H1 (cell line): ENCODE measurements around the gene ETV1. TPM values are rescaled to one million over a fixed set of nuclear protein-coding genes. Genes with fewer than 3 reads are reported as not detected.

Experiments
- CTCF ChIA-PET: fragments of 300-600 bp; sonication (Branson Sonifier 250); formaldehyde crosslinking; loops from one replicate; lab custom pipeline; 2021; ENCODE audit not compliant: partially characterized antibody; lab: Charles Lee
- POLR2A ChIA-PET: fragments of 300-600 bp; sonication (Branson Sonifier 250); formaldehyde crosslinking; loops from one replicate; lab custom pipeline; 2021; ENCODE audit warnings: inconsistent platforms; ENCODE audit not compliant: partially characterized antibody; lab: Charles Lee
- DNase-seq, 2 experiments: peaks; one replicate each; pipeline versions ENCODE4 v3.0.0 to v3.0.0-alpha.2; 2010 to 2022; ENCODE audit warnings: low spot score in 2 of 2, low read depth in 1 of 2, mixed read lengths in 1 of 2
- FAIRE-seq: peaks from 2 replicates; lab custom pipeline; 2011; peaks lifted over from hg19 to GRCh38; lab: Jason Lieb, UNC
- H2AFZ ChIP-seq: 2 replicates; pipeline ENCODE4 v1.8.1; 2012; ENCODE audit warnings: low read length, inconsistent platforms
- H2AK5ac ChIP-seq: 2 replicates; pipeline ENCODE4 v1.6.1; 2013; ENCODE audit warnings: low read depth, low read length
- H2BK120ac ChIP-seq: replicated peaks from 2 replicates; pipeline ENCODE3; 2013; ENCODE audit warnings: low read depth, low read length, inconsistent platforms
- H2BK12ac ChIP-seq: 2 replicates; pipeline ENCODE4 v1.6.1; 2013; ENCODE audit warnings: low read depth, low read length
- H2BK15ac ChIP-seq: 2 replicates; pipeline ENCODE4 v1.6.1; 2013; ENCODE audit warnings: low read length
- H2BK20ac ChIP-seq: 2 replicates; pipeline ENCODE4 v1.6.1; 2013; ENCODE audit warnings: low read length
- H2BK5ac ChIP-seq: 2 replicates; pipeline ENCODE4 v1.6.1; 2013; ENCODE audit warnings: low read depth, low read length
- H3K14ac ChIP-seq: 2 replicates; pipeline ENCODE4 v1.6.1; 2013; ENCODE audit warnings: inconsistent platforms; ENCODE audit not compliant: insufficient read length
- H3K18ac ChIP-seq: 2 replicates; pipeline ENCODE4 v1.6.1; 2013; ENCODE audit warnings: low read length; ENCODE audit errors: extremely low read depth
- H3K23ac ChIP-seq: 2 replicates; pipeline ENCODE4 v1.6.1; 2013; ENCODE audit warnings: inconsistent platforms; ENCODE audit not compliant: insufficient read length
- H3K23me2 ChIP-seq: 2 replicates; pipeline ENCODE4 v1.6.1; 2013; ENCODE audit warnings: low read depth, low read length
- H3K27ac ChIP-seq: 2 replicates; pipeline ENCODE4 v1.6.1; 2011; ENCODE audit warnings: low read depth, low read length, inconsistent platforms
- H3K27me3 ChIP-seq, 4 experiments: replicated peaks in 1 of 4; 1 replicate in 1 of 4; 2 replicates in 3 of 4; pipeline versions ENCODE4 v1.6.1 to v1.8.1; 2011 to 2013; ENCODE audit warnings: low read length in 3 of 4, mild to moderate bottlenecking in 3 of 4, inconsistent platforms in 2 of 4, mixed read lengths in 2 of 4, moderate library complexity in 1 of 4; ENCODE audit not compliant: control insufficient read depth in 3 of 4, insufficient read depth in 3 of 4; ENCODE audit errors: extremely low read depth in 1 of 4
- H3K36me3 ChIP-seq, 4 experiments: 2 replicates each; pipeline versions ENCODE4 v1.6.1 to v1.8.1; 2011 to 2013; ENCODE audit warnings: mild to moderate bottlenecking in 4 of 4, low read length in 3 of 4, moderate library complexity in 2 of 4, control low read depth in 1 of 4, inconsistent platforms in 1 of 4; ENCODE audit not compliant: insufficient read depth in 4 of 4, control insufficient read depth in 2 of 4
- H3K4ac ChIP-seq: replicated peaks from 2 replicates; pipeline ENCODE3; 2013; ENCODE audit warnings: low read length, low read depth, mixed read lengths, inconsistent platforms; ENCODE audit not compliant: insufficient read length
- H3K4me1 ChIP-seq, 4 experiments: replicated peaks in 1 of 4; 1 replicate in 1 of 4; 2 replicates in 3 of 4; pipeline versions ENCODE4 v1.6.1 to v1.8.1; 2011 to 2013; ENCODE audit warnings: low read length in 3 of 4, inconsistent platforms in 2 of 4, mixed read lengths in 1 of 4; ENCODE audit not compliant: insufficient read depth in 4 of 4, control insufficient read depth in 3 of 4
- H3K4me2 ChIP-seq, 2 experiments: 2 replicates each; pipeline versions ENCODE4 v1.6.1 to v1.8.1; 2011 to 2013; ENCODE audit warnings: low read depth in 2 of 2, low read length in 2 of 2, control low read depth in 1 of 2, inconsistent platforms in 1 of 2, mild to moderate bottlenecking in 1 of 2; ENCODE audit not compliant: insufficient read depth in 1 of 2
- H3K4me3 ChIP-seq, 4 experiments: fragments of 200-600, 300-600 bp in 1 of 4; sonication (generic), shearing (Covaris generic), sonication (Bioruptor Twin) in 1 of 4; 2 replicates each; pipeline versions ENCODE4 v1.5.1 to v1.8.1; 2011 to 2016; ENCODE audit warnings: low read length in 4 of 4, low read depth in 3 of 4, control low read depth in 2 of 4, inconsistent platforms in 2 of 4, mild to moderate bottlenecking in 2 of 4, mixed read lengths in 1 of 4, moderate library complexity in 1 of 4; ENCODE audit not compliant: insufficient read depth in 2 of 4; ENCODE audit errors: extremely low read depth in 1 of 4
- H3K56ac ChIP-seq: replicated peaks from 2 replicates; pipeline ENCODE3; 2013; ENCODE audit warnings: low read depth, mild to moderate bottlenecking, mixed read lengths, low read length, inconsistent platforms; ENCODE audit not compliant: insufficient read length
- H3K79me1 ChIP-seq: 2 replicates; pipeline ENCODE4 v1.6.1; 2013; ENCODE audit warnings: low read depth, low read length, control low read depth
- H3K79me2 ChIP-seq, 2 experiments: 2 replicates each; pipeline versions ENCODE4 v1.6.1 to v1.8.1; 2012 to 2013; ENCODE audit warnings: low read length in 2 of 2, mild to moderate bottlenecking in 2 of 2, inconsistent platforms in 1 of 2; ENCODE audit not compliant: insufficient read depth in 2 of 2, control insufficient read depth in 1 of 2
- H3K9ac ChIP-seq, 4 experiments: replicated peaks in 1 of 4; 1 replicate in 1 of 4; 2 replicates in 3 of 4; pipeline versions ENCODE4 v1.6.1 to v1.8.1; 2011 to 2013; ENCODE audit warnings: low read depth in 3 of 4, low read length in 3 of 4, control low read depth in 2 of 4, mild to moderate bottlenecking in 2 of 4, moderate library complexity in 2 of 4, inconsistent platforms in 1 of 4; ENCODE audit errors: extremely low read depth in 1 of 4
- H3K9me3 ChIP-seq, 2 experiments: 2 replicates each; pipeline versions ENCODE4 v1.6.1 to v1.8.1; 2012 to 2013; ENCODE audit warnings: mild to moderate bottlenecking in 2 of 2, moderate library complexity in 2 of 2, control low read depth in 1 of 2, inconsistent platforms in 1 of 2, low read depth in 1 of 2, low read length in 1 of 2, mixed read lengths in 1 of 2; ENCODE audit not compliant: insufficient read depth in 2 of 2
- H4K20me1 ChIP-seq, 2 experiments: replicated peaks in 1 of 2; 2 replicates each; pipeline versions ENCODE3 to v1.8.1; 2011 to 2013; ENCODE audit warnings: inconsistent platforms in 2 of 2, low read length in 2 of 2, mild to moderate bottlenecking in 1 of 2; ENCODE audit not compliant: insufficient read depth in 2 of 2, control insufficient read depth in 1 of 2
- H4K5ac ChIP-seq: 2 replicates; pipeline ENCODE4 v1.6.1; 2013; ENCODE audit warnings: low read length, low read depth, mixed read lengths, inconsistent platforms; ENCODE audit not compliant: insufficient read length
- H4K8ac ChIP-seq: 2 replicates; pipeline ENCODE4 v1.8.0; 2013; ENCODE audit warnings: mild to moderate bottlenecking, moderate library complexity, low read length, inconsistent platforms; ENCODE audit not compliant: insufficient read depth; ENCODE audit errors: extremely low read depth
- H4K91ac ChIP-seq: replicated peaks from 2 replicates; pipeline ENCODE3; 2013; ENCODE audit warnings: low read length, mixed read lengths, inconsistent platforms; ENCODE audit not compliant: insufficient read length
- BCL11A ChIP-seq, 2 experiments: IDR thresholded peaks; one replicate each; pipeline ENCODE4 v1.6.1; 2011; ENCODE audit warnings: low read depth in 2 of 2, low read length in 2 of 2, mild to moderate bottlenecking in 2 of 2
- CHD1 ChIP-seq: IDR thresholded peaks from 2 replicates; pipeline ENCODE4 v1.6.1; 2012; ENCODE audit warnings: low read depth, low read length, improper control_type of control experiment
- WGBS, 2 experiments: shearing (Covaris generic) in 1 of 2; methylation state at CpG; one replicate each; pipeline versions ENCODE4 v1.1.6 to v1.1.7; 2013 to 2015; ENCODE audit warnings: low lambda C conversion rate in 2 of 2, mixed read lengths in 2 of 2, inconsistent platforms in 1 of 2, low coverage in 1 of 2, missing lambda C conversion rate in 1 of 2; ENCODE audit not compliant: insufficient replicate concordance in 2 of 2, insufficient coverage in 1 of 2, insufficient read length in 1 of 2; ENCODE audit errors: extremely low coverage in 1 of 2, missing lambda C conversion rate in 1 of 2; 5-methylcytosine and 5-hydroxymethylcytosine counted together
- polyA plus RNA-seq, 7 experiments: library from polyadenylated mRNA; depleted of rRNA in 3 of 7; stranded (reverse) in 5 of 7; unstranded in 2 of 7; fragments of >200 nt in 5 of 7; fragments of 200-250 nt in 2 of 7; gene quantifications; 1 replicate in 5 of 7; 2 replicates in 1 of 7; 4 replicates in 1 of 7; pipeline versions ENCODE4 v1.2.1 to v1.2.3, GENCODE V29; 2011 to 2013; ENCODE audit warnings: missing spikeins in 2 of 7, mixed read lengths in 2 of 7
- total RNA-seq: library from RNA; stranded (reverse); fragmentation: NEBNext Ultra II Directional; extraction: Animal tissue kit (Norgen Biotek cat#: 25700); gene quantifications from 2 replicates; pipeline ENCODE4 v1.2.1, GENCODE V29; 2021

Gene ETV1
- total and polyA plus RNA-seq, 2 of the 8 experiments (the other 6 are each of a cell fraction or from before 2014, with no cell fraction given): 58.3 to 91.2 TPM

GRCh38 chr7:13852281-13852968 is 137.0 kb downstream of the ETV1 start:
- no peak overlapping the region for H3K18ac ChIP-seq
- no peaks in the 10 kb centered on the region for H3K9me3 ChIP-seq
- no peak overlapping the region for H2BK120ac ChIP-seq
- H2BK15ac ChIP-seq: no peak overlapping the region
- no peak overlapping the region for H3K4me2 ChIP-seq
- H3K4me1 ChIP-seq: peaks cover 3 to 9% (median 5%) of the 10 kb centered on the region in 4 experiments; a peak in 5 of 7 replicates
- no peaks in the 10 kb centered on the region for H3K79me2 ChIP-seq
- H2AK5ac ChIP-seq: no peak overlapping the region
- H3K27ac ChIP-seq: no peak overlapping the region
- no peak overlapping the region for H3K4ac ChIP-seq
- H3K23me2 ChIP-seq: no peaks in the 10 kb centered on the region; the same call in 1 of the 2 replicates
- no peaks in the 10 kb centered on the region; a peak in 1 of 8 replicates for H3K36me3 ChIP-seq
- H2AFZ ChIP-seq: no peak overlapping the region
- H4K8ac ChIP-seq: no peak overlapping the region
- no peak overlapping the region for H3K23ac ChIP-seq
- no peak overlapping the region for H4K5ac ChIP-seq
- H3K4me3 ChIP-seq: no peak overlapping the region
- CTCF ChIA-PET: interaction anchor here (0.5 to 1.0 kb wide), 2 partner anchors 92 to 204 kb away, joined by 3 to 4 read pairs; no protein-coding TSS in a partner anchor
- no peak for FAIRE-seq
- H4K91ac ChIP-seq: no peak overlapping the region
- no peak for TF ChIP-seq CHD1
- no peak for TF ChIP-seq BCL11A (IDR thresholded peaks at IDR 0.05; ENCODE audit: low read depth in 2 of 2, low read length in 2 of 2)
- H2BK12ac ChIP-seq: no peak overlapping the region; the same call in 1 of the 2 replicates
- no peaks in the 10 kb centered on the region for H3K27me3 ChIP-seq
- no peak overlapping the region for H2BK5ac ChIP-seq
- POLR2A ChIA-PET: no interaction called here
- H3K79me1 ChIP-seq: no peaks in the 10 kb centered on the region
- no peaks in the 10 kb centered on the region for H4K20me1 ChIP-seq
- no peak overlapping the region for H3K56ac ChIP-seq
- H3K14ac ChIP-seq: no peak overlapping the region
- H2BK20ac ChIP-seq: no peak overlapping the region
- no peak for DNase-seq
- WGBS, 2 experiments: 92% methylated on average over 8 of the region's 8 CpGs; no CpG with 5 or more reads in 1 of the 2 experiments
- no peak overlapping the region for H3K9ac ChIP-seq
